ENCODE data around the gene ENTPD1.
"Not testable (repeated sequence)": the region's sequence is repeated elsewhere in the genome, so short reads cannot be mapped to it uniquely, and the experiment has no call there.

The ENTPD1 gene

DNA sequence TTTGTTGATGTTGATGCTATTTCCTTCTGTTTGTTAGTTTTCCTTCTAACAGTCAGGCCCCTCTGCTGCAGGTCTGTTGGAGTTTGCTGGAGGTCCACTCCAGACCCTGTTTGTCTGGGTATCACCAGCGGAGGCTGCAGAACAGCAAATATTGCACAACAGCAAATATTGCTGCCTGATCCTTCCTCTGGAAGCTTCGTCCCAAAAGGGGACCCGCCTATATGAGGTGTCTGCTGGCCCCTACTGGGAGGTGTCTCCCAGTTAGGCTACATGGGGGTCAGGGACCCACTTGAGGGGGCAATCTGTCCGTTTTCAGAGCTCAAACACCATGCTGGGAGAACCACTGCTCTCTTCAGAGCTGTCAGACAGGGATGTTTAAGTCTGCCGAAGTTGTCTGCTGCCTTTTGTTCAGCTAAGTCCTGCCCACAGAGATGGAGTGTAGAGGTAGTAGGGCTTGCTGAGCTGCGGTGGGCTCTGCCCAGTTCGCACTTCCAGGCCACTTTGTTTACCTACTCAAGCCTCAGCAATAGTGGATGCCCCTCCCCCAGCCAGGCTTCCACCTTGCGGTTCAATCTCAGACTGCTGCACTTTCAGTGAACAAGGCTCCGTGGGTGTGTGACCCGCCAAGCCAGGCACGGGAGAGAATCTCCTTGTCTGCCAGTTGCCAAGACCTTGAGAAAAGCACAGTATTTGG is 50.9 kb downstream of the ENTPD1 start:
- CTCF ChIA-PET; H3K4me3 ChIP-seq (ENCODE audit: low read depth, low read length); POLR2A ChIA-PET; H3K4me1 ChIP-seq (ENCODE audit: control insufficient read depth, insufficient read depth, low read length); H3K9me3 ChIP-seq (ENCODE audit: control insufficient read depth, insufficient read depth, low read depth, low read length); H3K27ac ChIP-seq (ENCODE audit: extremely low read depth, low read depth, low read length); H3K36me3 ChIP-seq (ENCODE audit: control insufficient read depth in 2 of 2, insufficient read depth in 1 of 2, low read length in 2 of 2): not testable (repeated sequence)

DNA sequence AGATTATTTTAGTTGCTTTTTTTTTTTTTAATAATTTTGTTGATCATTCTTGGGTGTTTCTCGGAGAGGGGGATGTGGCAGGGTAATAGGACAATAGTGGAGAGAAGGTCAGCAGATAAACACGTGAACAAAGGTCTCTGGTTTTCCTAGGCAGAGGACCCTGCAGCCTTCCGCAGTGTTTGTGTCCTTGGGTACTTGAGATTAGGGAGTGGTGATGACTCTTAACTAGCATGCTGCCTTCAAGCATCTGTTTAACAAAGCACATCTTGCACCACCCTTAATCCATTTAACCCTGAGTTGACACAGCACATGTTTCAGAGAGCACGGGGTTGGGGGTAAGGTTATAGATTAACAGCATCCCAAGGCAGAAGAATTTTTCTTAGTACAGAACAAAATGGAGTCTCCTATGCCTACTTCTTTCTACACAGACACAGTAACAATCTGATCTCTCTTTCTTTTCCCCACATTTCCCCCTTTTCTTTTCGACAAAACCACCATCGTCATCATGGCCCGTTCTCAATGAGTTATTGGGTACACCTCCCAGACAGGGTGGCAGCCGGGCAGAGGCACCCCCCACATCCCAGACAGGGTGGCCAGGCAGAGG is 52.8 kb downstream of the ENTPD1 start:
- CTCF ChIA-PET; POLR2A ChIA-PET; H3K36me3 ChIP-seq (ENCODE audit: control insufficient read depth in 2 of 2, insufficient read depth in 1 of 2, low read length in 2 of 2); H3K9me3 ChIP-seq (ENCODE audit: control insufficient read depth, insufficient read depth, low read depth, low read length); H3K4me1 ChIP-seq (ENCODE audit: control insufficient read depth, insufficient read depth, low read length); H3K4me3 ChIP-seq (ENCODE audit: low read depth, low read length); H3K27ac ChIP-seq (ENCODE audit: extremely low read depth, low read depth, low read length): not testable (repeated sequence)

DNA sequence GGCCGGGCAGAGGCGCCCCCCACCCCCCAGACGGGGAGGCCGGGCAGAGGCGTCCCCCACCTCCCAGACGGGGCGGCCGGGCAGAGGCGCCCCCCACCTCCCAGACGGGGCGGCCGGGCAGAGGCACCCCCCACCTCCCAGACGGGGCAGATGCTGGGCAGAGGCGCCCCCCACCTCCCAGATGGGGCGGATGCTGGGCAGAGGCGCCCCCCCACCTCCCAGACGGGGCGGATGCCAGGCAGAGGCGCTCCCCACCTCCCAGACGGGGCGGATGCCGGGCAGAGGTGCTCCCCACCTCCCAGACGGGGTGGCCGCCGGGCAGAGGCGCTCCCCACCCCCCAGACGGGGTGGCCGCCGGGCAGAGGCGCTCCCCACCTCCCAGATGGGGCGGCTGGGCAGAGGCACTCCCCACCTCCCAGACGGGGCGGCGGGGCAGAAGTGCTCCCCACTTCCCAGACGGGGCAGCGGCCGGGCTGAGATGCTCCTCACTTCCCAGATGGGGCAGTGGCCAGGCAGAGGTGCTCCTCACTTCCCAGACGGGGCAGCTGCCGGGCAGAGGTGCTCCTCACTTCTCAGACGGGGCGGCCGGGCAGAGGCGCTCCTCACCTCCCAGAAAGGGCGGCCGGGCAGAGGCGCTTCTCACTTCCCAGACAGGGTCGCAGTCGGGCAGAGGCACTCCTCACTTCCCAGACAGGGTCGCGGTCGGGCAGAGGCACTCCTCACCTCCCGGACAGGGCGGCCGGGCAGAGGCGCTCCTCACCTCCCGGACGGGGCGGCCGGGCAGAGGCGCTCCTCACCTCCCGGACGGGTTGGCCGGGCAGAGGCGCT is 53.6 kb downstream of the ENTPD1 start:
- TF ChIP-seq ZSCAN16 (tag by site-specific recombination; IDR thresholded peaks at IDR 0.05) (no peak), ZNF707 (tag by site-specific recombination; IDR thresholded peaks at IDR 0.05) (no peak), ZNF658 (tag by site-specific recombination; IDR thresholded peaks at IDR 0.05) (no peak), MZF1 (tag by site-specific recombination; IDR thresholded peaks at IDR 0.05; ENCODE audit: borderline replicate concordance) (no peak), ZNF610 (tag by site-specific recombination; IDR thresholded peaks at IDR 0.05; ENCODE audit: borderline replicate concordance) (no peak), ZNF311 (tag by site-specific recombination; IDR thresholded peaks at IDR 0.05; ENCODE audit: borderline replicate concordance) (no peak), ZNF548 (tag by site-specific recombination; IDR thresholded peaks at IDR 0.05) (no peak), ZNF248 (tag by site-specific recombination; IDR thresholded peaks at IDR 0.05) (no peak), OSR2 (tag by site-specific recombination; IDR thresholded peaks at IDR 0.05) (no peak)
- TF ChIP-seq, protein P1, sequence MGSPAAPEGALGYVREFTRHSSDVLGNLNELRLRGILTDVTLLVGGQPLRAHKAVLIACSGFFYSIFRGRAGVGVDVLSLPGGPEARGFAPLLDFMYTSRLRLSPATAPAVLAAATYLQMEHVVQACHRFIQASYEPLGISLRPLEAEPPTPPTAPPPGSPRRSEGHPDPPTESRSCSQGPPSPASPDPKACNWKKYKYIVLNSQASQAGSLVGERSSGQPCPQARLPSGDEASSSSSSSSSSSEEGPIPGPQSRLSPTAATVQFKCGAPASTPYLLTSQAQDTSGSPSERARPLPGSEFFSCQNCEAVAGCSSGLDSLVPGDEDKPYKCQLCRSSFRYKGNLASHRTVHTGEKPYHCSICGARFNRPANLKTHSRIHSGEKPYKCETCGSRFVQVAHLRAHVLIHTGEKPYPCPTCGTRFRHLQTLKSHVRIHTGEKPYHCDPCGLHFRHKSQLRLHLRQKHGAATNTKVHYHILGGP (tag by site-specific recombination; IDR thresholded peaks at IDR 0.05) = no peak
- TF ChIP-seq, protein P2, sequence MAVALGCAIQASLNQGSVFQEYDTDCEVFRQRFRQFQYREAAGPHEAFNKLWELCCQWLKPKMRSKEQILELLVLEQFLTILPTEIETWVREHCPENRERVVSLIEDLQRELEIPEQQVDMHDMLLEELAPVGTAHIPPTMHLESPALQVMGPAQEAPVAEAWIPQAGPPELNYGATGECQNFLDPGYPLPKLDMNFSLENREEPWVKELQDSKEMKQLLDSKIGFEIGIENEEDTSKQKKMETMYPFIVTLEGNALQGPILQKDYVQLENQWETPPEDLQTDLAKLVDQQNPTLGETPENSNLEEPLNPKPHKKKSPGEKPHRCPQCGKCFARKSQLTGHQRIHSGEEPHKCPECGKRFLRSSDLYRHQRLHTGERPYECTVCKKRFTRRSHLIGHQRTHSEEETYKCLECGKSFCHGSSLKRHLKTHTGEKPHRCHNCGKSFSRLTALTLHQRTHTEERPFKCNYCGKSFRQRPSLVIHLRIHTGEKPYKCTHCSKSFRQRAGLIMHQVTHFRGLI (tag by site-specific recombination; IDR thresholded peaks at IDR 0.05) = no peak
- Histone ChIP-seq H3K4me3 (ENCODE audit: low read depth, low read length) (no peak overlapping the region), H3K36me3 (ENCODE audit: control insufficient read depth in 2 of 2, insufficient read depth in 1 of 2, low read length in 2 of 2) (no peaks in the 10 kb centered on the region), H3K27ac (ENCODE audit: extremely low read depth, low read depth, low read length) (no peak overlapping the region), H3K4me1 (ENCODE audit: control insufficient read depth, insufficient read depth, low read length) (no peaks in the 10 kb centered on the region), H3K9me3 (ENCODE audit: control insufficient read depth, insufficient read depth, low read depth, low read length) (no peaks in the 10 kb centered on the region)
- ChIA-PET CTCF (no interaction called here), POLR2A (no interaction called here)

DNA sequence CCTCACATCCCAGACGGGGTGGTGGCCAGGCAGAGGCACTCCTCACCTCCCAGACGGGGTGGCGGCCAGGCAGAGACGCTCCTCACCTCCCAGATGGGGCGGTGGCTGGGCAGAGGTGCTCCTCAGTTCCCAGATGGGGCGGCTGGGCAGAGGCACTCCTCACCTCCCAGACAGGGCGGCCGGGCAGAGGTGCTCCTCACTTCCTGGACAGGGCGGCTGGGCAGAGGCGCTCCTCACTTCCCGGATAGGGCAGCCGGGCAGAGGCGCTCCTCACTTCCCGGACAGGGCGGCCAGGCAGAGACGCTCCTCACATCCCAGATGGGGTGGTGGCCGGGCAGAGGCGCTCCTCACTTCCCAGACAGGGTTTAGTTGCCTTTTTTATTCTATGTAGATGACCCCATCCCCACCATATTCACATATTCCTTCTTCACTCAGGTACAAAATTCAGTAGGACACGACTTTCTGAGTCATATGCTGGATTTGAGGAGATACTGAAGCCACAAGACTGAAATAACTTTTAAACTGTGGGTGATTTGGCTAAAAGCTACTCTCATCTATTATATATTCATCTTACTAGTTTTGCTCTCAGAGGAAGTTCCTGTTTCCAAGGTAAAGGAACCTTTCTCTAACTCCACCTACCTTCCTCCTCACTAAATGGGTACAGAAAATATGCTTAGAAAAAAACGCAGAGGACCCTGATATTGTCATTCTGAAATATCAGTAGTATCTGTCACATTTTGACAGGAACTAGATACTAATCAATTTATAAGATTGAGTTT is 54.4 kb downstream of the ENTPD1 start:
- ChIA-PET POLR2A (no interaction called here), CTCF (interaction anchor here (0.7 kb wide), 1 partner anchor 1050 kb away, joined by 3 read pairs; no protein-coding TSS in a partner anchor)
- Histone ChIP-seq H3K36me3 (ENCODE audit: control insufficient read depth in 2 of 2, insufficient read depth in 1 of 2, low read length in 2 of 2) (no peaks in the 10 kb centered on the region), H3K4me3 (ENCODE audit: low read depth, low read length) (no peak overlapping the region), H3K9me3 (ENCODE audit: control insufficient read depth, insufficient read depth, low read depth, low read length) (no peaks in the 10 kb centered on the region), H3K27ac (ENCODE audit: extremely low read depth, low read depth, low read length) (no peak overlapping the region), H3K4me1 (ENCODE audit: control insufficient read depth, insufficient read depth, low read length) (no peaks in the 10 kb centered on the region)
- TF ChIP-seq, protein P2 (tag by site-specific recombination; IDR thresholded peaks at IDR 0.05) = no peak
- TF ChIP-seq TRIM28 (IDR thresholded peaks at IDR 0.05; ENCODE audit: borderline replicate concordance, low read length) (no peak), ZNF169 (tag by site-specific recombination; IDR thresholded peaks at IDR 0.05) (no peak), ZNF366 (tag by site-specific recombination; conservative IDR thresholded peaks at IDR 0.05) (no peak), ZNF10 (tag by site-specific recombination; IDR thresholded peaks at IDR 0.05) (no peak), ZNF777 (tag by site-specific recombination; IDR thresholded peaks at IDR 0.05; ENCODE audit: borderline replicate concordance) (no peak), ZXDB (tag by site-specific recombination; IDR thresholded peaks at IDR 0.05) (no peak), ZNF174 (tag by site-specific recombination; IDR thresholded peaks at IDR 0.05) (no peak)
- TF ChIP-seq, protein P3, sequence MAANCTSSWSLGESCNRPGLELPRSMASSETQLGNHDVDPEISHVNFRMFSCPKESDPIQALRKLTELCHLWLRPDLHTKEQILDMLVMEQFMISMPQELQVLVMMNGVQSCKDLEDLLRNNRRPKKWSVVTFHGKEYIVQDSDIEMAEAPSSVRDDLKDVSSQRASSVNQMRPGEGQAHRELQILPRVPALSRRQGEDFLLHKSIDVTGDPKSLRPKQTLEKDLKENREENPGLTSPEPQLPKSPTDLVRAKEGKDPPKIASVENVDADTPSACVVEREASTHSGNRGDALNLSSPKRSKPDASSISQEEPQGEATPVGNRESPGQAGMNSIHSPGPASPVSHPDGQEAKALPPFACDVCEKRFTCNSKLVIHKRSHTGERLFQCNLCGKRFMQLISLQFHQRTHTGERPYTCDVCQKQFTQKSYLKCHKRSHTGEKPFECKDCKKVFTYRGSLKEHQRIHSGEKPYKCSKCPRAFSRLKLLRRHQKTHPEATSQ (tag by site-specific recombination; IDR thresholded peaks at IDR 0.05) = no peak

Data from HEK293 (cell line).